ENCODE measurements around the gene BCAR3. TPM values are rescaled to one million over a fixed set of nuclear protein-coding genes. Genes with fewer than 3 reads are reported as not detected.

Gene BCAR3
- total and polyA plus RNA-seq, 4 donors: 12.2 to 33.3 (median 18.2) TPM

- Histone ChIP-seq H3K9ac (ENCODE audit: insufficient read depth in 1 of 2, low read length in 2 of 2) (no peak overlapping the region), H3K27ac (ENCODE audit: low read depth in 1 of 2, low read length in 1 of 2) (no peak overlapping the region), H3K27me3 (ENCODE audit: control insufficient read depth in 3 of 3, insufficient read depth in 3 of 3, low read length in 2 of 3) (no peaks in the 10 kb centered on the region), H3K4me3 (no peak overlapping the region), H3K4me1 (ENCODE audit: control insufficient read depth in 5 of 5, insufficient read depth in 5 of 5, low read length in 5 of 5) (peaks cover 0 to 2% (median 0%) of the 10 kb centered on the region in 5 donors), H3K9me3 (ENCODE audit: control insufficient read depth in 4 of 4, insufficient read depth in 3 of 4, low read length in 3 of 4) (no peaks in the 10 kb centered on the region), H3K36me3 (ENCODE audit: control insufficient read depth in 4 of 4, insufficient read depth in 4 of 4, low read length in 4 of 4) (peaks cover 0 to 6% (median 3%) of the 10 kb centered on the region in 4 donors)
- no peak for TF ChIP-seq CTCF (IDR thresholded peaks at IDR 0.05; ENCODE audit: control extremely low read depth, extremely low read depth)
- ATAC-seq (ENCODE audit: insufficient read depth, low FRiP score): no peak
- 66 to 88% methylated on average over 1 of the region's 1 CpG for WGBS, 2 donors
- no peak for DNase-seq
Observed at GRCh38 chr1:93525431-93525830, 156.2 kb downstream of the BCAR3 start.

DNA sequence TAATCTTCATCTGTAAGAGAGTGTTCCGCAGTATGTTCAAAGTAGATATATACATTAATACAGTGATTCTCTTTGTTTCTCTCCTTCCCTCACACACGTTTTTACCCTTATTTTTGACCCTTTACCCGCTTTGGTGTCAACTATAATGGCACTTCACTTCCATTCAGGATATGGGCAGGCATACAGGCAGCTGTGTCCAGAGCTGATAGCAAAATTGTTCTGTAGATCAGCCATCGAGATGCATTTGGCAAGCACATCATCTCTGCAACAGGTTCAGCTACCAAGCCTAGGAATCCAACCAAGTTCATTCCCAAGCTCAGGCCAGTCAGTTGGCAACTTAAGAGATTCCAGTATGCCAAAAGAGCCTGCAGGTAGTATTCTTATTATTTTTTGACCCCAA lies 158.9 kb downstream of the BCAR3 start:
- ATAC-seq (ENCODE audit: insufficient read depth, low FRiP score): no peak
- peaks cover 0 to 5% (median 2%) of the 10 kb centered on the region in 4 donors for H3K36me3 ChIP-seq (ENCODE audit: control insufficient read depth in 4 of 4, insufficient read depth in 4 of 4, low read length in 4 of 4)
- no peak overlapping the region for H3K9ac ChIP-seq (ENCODE audit: insufficient read depth in 1 of 2, low read length in 2 of 2)
- no peaks in the 10 kb centered on the region for H3K27me3 ChIP-seq (ENCODE audit: control insufficient read depth in 3 of 3, insufficient read depth in 3 of 3, low read length in 2 of 3)
- no peak for DNase-seq
- TF ChIP-seq CTCF (IDR thresholded peaks at IDR 0.05; ENCODE audit: control extremely low read depth, extremely low read depth): no peak
- no peaks in the 10 kb centered on the region for H3K9me3 ChIP-seq (ENCODE audit: control insufficient read depth in 4 of 4, insufficient read depth in 3 of 4, low read length in 3 of 4)
- no peak overlapping the region for H3K4me3 ChIP-seq
- whole genome bisulfite sequencing, 2 donors: 72 to 85% methylated on average over 4 of the region's 4 CpGs
- H3K27ac ChIP-seq (ENCODE audit: low read depth in 1 of 2, low read length in 1 of 2): no peak overlapping the region
- H3K4me1 ChIP-seq (ENCODE audit: control insufficient read depth in 5 of 5, insufficient read depth in 5 of 5, low read length in 5 of 5): peaks cover 0 to 2% (median 0%) of the 10 kb centered on the region in 5 donors

DNA sequence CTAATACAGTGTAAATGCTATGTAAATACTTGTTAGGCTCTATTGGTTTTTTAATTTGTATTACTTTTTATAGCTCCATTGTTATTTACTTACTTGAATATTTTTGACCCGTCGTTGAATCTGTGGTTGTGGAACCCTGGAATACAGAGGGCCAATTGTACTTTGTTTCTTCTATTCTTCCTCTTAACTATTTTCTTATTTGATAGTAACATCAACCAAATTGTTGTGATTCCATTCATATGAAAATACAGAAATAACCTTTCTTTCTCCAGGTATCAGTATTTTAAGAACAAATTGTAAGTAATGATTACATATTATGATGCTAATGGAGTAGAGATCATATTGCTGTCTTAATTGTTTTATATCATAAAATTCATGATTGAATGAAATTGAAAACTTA lies 160.0 kb downstream of the BCAR3 start:
- Histone ChIP-seq H3K4me1 (ENCODE audit: control insufficient read depth in 5 of 5, insufficient read depth in 5 of 5, low read length in 5 of 5) (peaks cover 0 to 2% (median 0%) of the 10 kb centered on the region in 5 donors), H3K4me3 (no peak overlapping the region), H3K27ac (ENCODE audit: low read depth in 1 of 2, low read length in 1 of 2) (no peak overlapping the region), H3K9ac (ENCODE audit: insufficient read depth in 1 of 2, low read length in 2 of 2) (no peak overlapping the region), H3K9me3 (ENCODE audit: control insufficient read depth in 4 of 4, insufficient read depth in 3 of 4, low read length in 3 of 4) (no peaks in the 10 kb centered on the region), H3K36me3 (ENCODE audit: control insufficient read depth in 4 of 4, insufficient read depth in 4 of 4, low read length in 4 of 4) (peaks cover 0 to 5% (median 2%) of the 10 kb centered on the region in 4 donors), H3K27me3 (ENCODE audit: control insufficient read depth in 3 of 3, insufficient read depth in 3 of 3, low read length in 2 of 3) (no peaks in the 10 kb centered on the region)
- DNase-seq (no peak), ATAC-seq (ENCODE audit: insufficient read depth, low FRiP score) (no peak)
- WGBS, 2 donors: 82 to 86% methylated on average over 2 of the region's 2 CpGs
- no peak for TF ChIP-seq CTCF (IDR thresholded peaks at IDR 0.05; ENCODE audit: control extremely low read depth, extremely low read depth)

GRCh38 chr1:93519199-93519829 lies 162.3 kb downstream of the BCAR3 start:
- Histone ChIP-seq H3K36me3 (ENCODE audit: control insufficient read depth in 4 of 4, insufficient read depth in 4 of 4, low read length in 4 of 4) (peaks cover 0 to 5% (median 1%) of the 10 kb centered on the region in 4 donors), H3K4me3 (no peak overlapping the region), H3K9me3 (ENCODE audit: control insufficient read depth in 4 of 4, insufficient read depth in 3 of 4, low read length in 3 of 4) (no peaks in the 10 kb centered on the region), H3K27me3 (ENCODE audit: control insufficient read depth in 3 of 3, insufficient read depth in 3 of 3, low read length in 2 of 3) (no peaks in the 10 kb centered on the region), H3K4me1 (ENCODE audit: control insufficient read depth in 5 of 5, insufficient read depth in 5 of 5, low read length in 5 of 5) (peaks cover 0 to 2% (median 0%) of the 10 kb centered on the region in 5 donors), H3K27ac (ENCODE audit: low read depth in 1 of 2, low read length in 1 of 2) (no peak overlapping the region), H3K9ac (ENCODE audit: insufficient read depth in 1 of 2, low read length in 2 of 2) (no peak overlapping the region)
- DNase-seq: no peak
- WGBS, 2 donors: 62 to 88% methylated on average over 3 of the region's 3 CpGs
- no peak for ATAC-seq (ENCODE audit: insufficient read depth, low FRiP score)
- TF ChIP-seq CTCF (IDR thresholded peaks at IDR 0.05; ENCODE audit: control extremely low read depth, extremely low read depth): no peak
